ENCODE data around the gene MYOC.
"Not testable (repeated sequence)": the region's sequence is repeated elsewhere in the genome, so short reads cannot be mapped to it uniquely, and the experiment has no call there.

The MYOC gene

DNA sequence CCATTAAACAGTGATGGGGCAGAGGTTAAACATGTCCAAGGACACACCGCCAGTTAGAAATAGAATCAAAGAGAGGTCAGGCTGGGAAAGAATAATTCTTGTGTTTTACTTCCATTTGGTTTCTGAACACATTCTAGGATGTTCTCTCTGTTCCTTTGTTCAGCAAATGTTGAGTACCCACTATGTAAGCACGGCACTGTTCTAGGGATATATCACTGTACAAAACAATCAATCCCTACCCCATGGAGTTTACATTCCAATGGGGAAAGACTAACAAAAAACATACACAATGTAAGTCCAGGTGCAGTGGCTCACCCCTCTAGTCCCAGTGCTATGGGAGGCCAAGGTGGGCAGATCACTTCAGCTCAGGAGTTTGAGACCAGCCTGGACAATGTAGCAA, 24.3 kb downstream of the MYOC start:
- WGBS, 2 experiments (ENCODE audit: insufficient coverage in 2 of 2) = 60 to 83% methylated on average over 1 to 2 of the region's 2 CpGs

GRCh38 chr1:171627020-171627419, 25.5 kb downstream of the MYOC start:
- Histone ChIP-seq H3K36me3 (ENCODE audit: control insufficient read depth, insufficient read depth, low read length) (no peaks in the 10 kb centered on the region), H3K9me3 (ENCODE audit: control insufficient read depth, low read length) (no peaks in the 10 kb centered on the region), H3K27ac (ENCODE audit: low read depth, low read length, severe bottlenecking) (no peak overlapping the region), H3K4me3 (ENCODE audit: extremely low read depth, insufficient read depth, low read length, poor library complexity, severe bottlenecking) (no peak overlapping the region), H3K4me1 (ENCODE audit: control insufficient read depth, insufficient read depth, low read length, poor library complexity, severe bottlenecking) (no peaks in the 10 kb centered on the region)
- 68 to 100% methylated on average over 1 to 4 of the region's 5 CpGs for WGBS, 2 experiments (ENCODE audit: insufficient coverage in 2 of 2)

More for the DNA sequence above, 24.3 kb downstream of the MYOC start:
- H3K4me1 ChIP-seq (ENCODE audit: control insufficient read depth, insufficient read depth, low read length, poor library complexity, severe bottlenecking) = no peaks in the 10 kb centered on the region
- no peaks in the 10 kb centered on the region for H3K36me3 ChIP-seq (ENCODE audit: control insufficient read depth, insufficient read depth, low read length)
- no peak overlapping the region for H3K27ac ChIP-seq (ENCODE audit: low read depth, low read length, severe bottlenecking)
- no peak overlapping the region for H3K4me3 ChIP-seq (ENCODE audit: extremely low read depth, insufficient read depth, low read length, poor library complexity, severe bottlenecking)
- H3K9me3 ChIP-seq (ENCODE audit: control insufficient read depth, low read length) = no peaks in the 10 kb centered on the region

DNA sequence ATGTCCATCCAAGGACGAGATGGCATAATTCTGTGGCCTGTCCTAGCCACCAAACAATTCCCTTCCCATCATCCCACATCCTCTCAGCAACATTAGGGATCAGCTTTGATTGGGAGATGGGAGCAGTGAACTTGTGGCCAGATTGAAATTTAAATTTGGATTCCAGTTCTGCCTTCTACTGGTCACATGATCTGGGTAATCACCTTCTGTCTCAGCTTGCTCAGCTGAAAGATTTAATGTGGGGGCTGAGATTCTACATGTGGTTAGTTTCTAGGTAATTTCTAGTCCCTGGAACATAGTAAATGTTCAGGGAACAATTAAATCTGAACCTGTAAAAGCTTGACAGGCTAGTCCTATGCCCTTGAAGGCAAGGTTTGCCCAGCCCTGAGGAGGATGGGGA, 27.3 kb downstream of the MYOC start:
- Histone ChIP-seq H3K4me1 (ENCODE audit: control insufficient read depth, insufficient read depth, low read length, poor library complexity, severe bottlenecking) (no peaks in the 10 kb centered on the region), H3K27ac (ENCODE audit: low read depth, low read length, severe bottlenecking) (no peak overlapping the region), H3K9me3 (ENCODE audit: control insufficient read depth, low read length) (no peaks in the 10 kb centered on the region), H3K4me3 (ENCODE audit: extremely low read depth, insufficient read depth, low read length, poor library complexity, severe bottlenecking) (no peak overlapping the region), H3K36me3 (ENCODE audit: control insufficient read depth, insufficient read depth, low read length) (no peaks in the 10 kb centered on the region)
- no CpG with 5 or more reads among the region's 1 CpG for WGBS, 2 experiments (ENCODE audit: insufficient coverage in 2 of 2)

DNA sequence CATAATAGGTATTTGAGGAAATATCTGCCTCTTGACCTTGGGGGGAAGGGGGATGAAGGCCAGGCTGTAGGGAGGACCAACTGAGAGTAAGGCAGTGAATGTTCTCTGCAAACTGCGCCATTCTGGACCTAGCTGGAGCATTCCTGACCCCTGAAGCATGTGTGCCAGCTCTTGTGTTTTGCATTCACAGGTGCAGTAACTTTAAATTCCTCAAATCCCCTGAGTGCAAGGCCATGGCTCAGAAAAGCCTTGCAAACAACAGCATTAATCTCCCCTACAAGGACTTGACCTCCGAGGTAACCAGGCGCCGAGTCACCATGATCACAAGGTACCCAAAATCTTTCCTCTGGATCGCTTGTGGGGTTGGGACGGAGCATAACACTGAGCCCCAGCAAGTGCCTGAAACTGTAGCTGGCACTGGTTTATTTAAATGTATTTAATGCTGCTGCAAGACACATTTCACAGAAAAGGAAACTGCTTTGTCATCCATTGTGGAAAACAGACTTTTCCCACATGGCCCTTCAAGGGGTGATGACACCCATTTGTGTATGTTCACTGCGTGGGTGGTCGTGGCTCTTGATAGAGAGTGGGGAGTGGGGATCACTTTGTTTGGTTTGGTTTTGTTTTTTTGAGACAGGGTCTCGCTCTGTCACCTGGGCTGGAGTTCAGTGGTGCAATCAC, 28.7 kb downstream of the MYOC start:
- no peaks in the 10 kb centered on the region for H3K9me3 ChIP-seq (ENCODE audit: control insufficient read depth, low read length)
- H3K4me3 ChIP-seq (ENCODE audit: extremely low read depth, insufficient read depth, low read length, poor library complexity, severe bottlenecking) = no peak overlapping the region
- no peaks in the 10 kb centered on the region for H3K4me1 ChIP-seq (ENCODE audit: control insufficient read depth, insufficient read depth, low read length, poor library complexity, severe bottlenecking)
- WGBS, 2 experiments (ENCODE audit: insufficient coverage in 2 of 2) = 81 to 93% methylated on average over 7 to 8 of the region's 9 CpGs
- no peaks in the 10 kb centered on the region for H3K36me3 ChIP-seq (ENCODE audit: control insufficient read depth, insufficient read depth, low read length)
- no peak overlapping the region for H3K27ac ChIP-seq (ENCODE audit: low read depth, low read length, severe bottlenecking)

DNA sequence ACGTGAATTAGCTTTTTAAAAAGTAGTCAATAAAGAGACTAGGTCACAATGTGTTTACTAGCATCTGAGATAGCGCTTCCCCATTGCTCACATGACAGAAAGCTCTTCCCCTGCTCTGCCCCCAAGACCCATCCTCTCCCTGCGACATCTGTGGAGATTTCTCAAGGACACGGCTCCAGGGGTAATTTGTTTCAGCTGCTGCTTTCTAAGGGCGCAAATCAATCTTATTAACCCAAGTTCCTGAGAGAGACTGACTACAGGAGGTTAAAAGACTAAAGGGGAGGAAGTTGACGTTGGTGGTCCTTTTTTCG, 30.4 kb downstream of the MYOC start, which contains the start of gene MYOCOS:
MYOCOS (plus strand) TSS at position 92 of the 311 bp plus-strand sequence. CDS start 1,641 bp downstream, outside the sequence.
- Histone ChIP-seq H3K4me3 (ENCODE audit: extremely low read depth, insufficient read depth, low read length, poor library complexity, severe bottlenecking) (no peak within 1 kb of the TSS), H3K36me3 (ENCODE audit: control insufficient read depth, insufficient read depth, low read length) (no peaks in the 10 kb centered on the region), H3K9me3 (ENCODE audit: control insufficient read depth, low read length) (no peaks in the 10 kb centered on the region), H3K27ac (ENCODE audit: low read depth, low read length, severe bottlenecking) (no peak within 1 kb of the TSS), H3K4me1 (ENCODE audit: control insufficient read depth, insufficient read depth, low read length, poor library complexity, severe bottlenecking) (no peaks in the 10 kb centered on the region)
- 84 to 87% methylated on average over 5 to 7 of the region's 7 CpGs for whole genome bisulfite sequencing, 2 experiments (ENCODE audit: insufficient coverage in 2 of 2)

GRCh38 chr1:171616586-171616985, 35.9 kb downstream of the MYOC start:
- H3K9me3 ChIP-seq (ENCODE audit: control insufficient read depth, low read length) = no peaks in the 10 kb centered on the region
- 83 to 100% methylated on average over 1 of the region's 2 CpGs for WGBS, 2 experiments (ENCODE audit: insufficient coverage in 2 of 2)
- no peaks in the 10 kb centered on the region for H3K4me1 ChIP-seq (ENCODE audit: control insufficient read depth, insufficient read depth, low read length, poor library complexity, severe bottlenecking)
- H3K4me3 ChIP-seq (ENCODE audit: extremely low read depth, insufficient read depth, low read length, poor library complexity, severe bottlenecking) = no peak overlapping the region
- H3K36me3 ChIP-seq (ENCODE audit: control insufficient read depth, insufficient read depth, low read length) = no peaks in the 10 kb centered on the region
- H3K27ac ChIP-seq (ENCODE audit: low read depth, low read length, severe bottlenecking) = no peak overlapping the region

DNA sequence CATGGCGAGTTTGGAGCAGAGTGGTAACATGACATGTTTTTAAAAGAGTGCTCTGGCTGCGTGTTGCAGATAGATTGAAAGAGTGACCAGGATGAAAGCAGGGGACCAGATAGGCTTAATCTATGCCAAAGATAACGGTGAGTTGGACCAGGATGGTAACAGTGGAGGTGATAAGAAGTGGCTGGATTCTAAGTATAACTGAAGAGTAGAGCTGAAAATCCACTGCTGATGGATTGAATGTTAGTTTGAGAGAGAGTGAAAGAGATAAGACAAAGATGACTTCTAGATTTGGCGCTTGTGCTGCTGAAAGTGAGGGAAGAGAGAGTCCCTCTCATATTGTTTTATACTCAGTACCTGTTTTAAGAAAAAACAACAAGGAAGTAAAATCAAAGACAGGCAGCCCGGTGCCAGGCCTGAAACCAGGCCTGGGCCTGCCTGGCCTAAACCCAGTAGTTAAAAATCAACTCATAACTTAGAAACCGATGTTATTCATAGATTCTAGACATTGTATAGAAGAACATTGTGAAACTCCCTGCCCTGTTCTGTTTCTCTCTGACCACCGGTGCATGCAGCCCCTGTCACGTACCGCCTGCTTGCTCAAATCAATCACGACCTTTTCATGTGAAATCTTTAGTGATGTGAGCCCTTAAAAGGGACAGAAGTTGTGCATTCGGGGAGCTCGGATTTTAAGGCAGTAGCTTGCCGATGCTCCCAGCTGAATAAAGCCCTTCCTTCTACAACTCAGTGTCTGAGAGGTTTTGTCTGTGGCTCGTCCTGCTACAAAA, 37.2 kb downstream of the MYOC start:
- H3K36me3 ChIP-seq (ENCODE audit: control insufficient read depth, insufficient read depth, low read length); H3K4me3 ChIP-seq (ENCODE audit: extremely low read depth, insufficient read depth, low read length, poor library complexity, severe bottlenecking); H3K9me3 ChIP-seq (ENCODE audit: control insufficient read depth, low read length); H3K4me1 ChIP-seq (ENCODE audit: control insufficient read depth, insufficient read depth, low read length, poor library complexity, severe bottlenecking); H3K27ac ChIP-seq (ENCODE audit: low read depth, low read length, severe bottlenecking): not testable (repeated sequence)
- WGBS, 2 experiments (ENCODE audit: insufficient coverage in 2 of 2) = 89 to 94% methylated on average over 3 to 7 of the region's 14 CpGs

GRCh38 chr1:171613282-171613681, 39.2 kb downstream of the MYOC start:
- Histone ChIP-seq H3K27ac (ENCODE audit: low read depth, low read length, severe bottlenecking) (no peak overlapping the region), H3K4me3 (ENCODE audit: extremely low read depth, insufficient read depth, low read length, poor library complexity, severe bottlenecking) (no peak overlapping the region), H3K36me3 (ENCODE audit: control insufficient read depth, insufficient read depth, low read length) (no peaks in the 10 kb centered on the region), H3K9me3 (ENCODE audit: control insufficient read depth, low read length) (no peaks in the 10 kb centered on the region), H3K4me1 (ENCODE audit: control insufficient read depth, insufficient read depth, low read length, poor library complexity, severe bottlenecking) (no peaks in the 10 kb centered on the region)
- 89 to 90% methylated on average over 1 of the region's 1 CpG for WGBS, 2 experiments (ENCODE audit: insufficient coverage in 2 of 2)

DNA sequence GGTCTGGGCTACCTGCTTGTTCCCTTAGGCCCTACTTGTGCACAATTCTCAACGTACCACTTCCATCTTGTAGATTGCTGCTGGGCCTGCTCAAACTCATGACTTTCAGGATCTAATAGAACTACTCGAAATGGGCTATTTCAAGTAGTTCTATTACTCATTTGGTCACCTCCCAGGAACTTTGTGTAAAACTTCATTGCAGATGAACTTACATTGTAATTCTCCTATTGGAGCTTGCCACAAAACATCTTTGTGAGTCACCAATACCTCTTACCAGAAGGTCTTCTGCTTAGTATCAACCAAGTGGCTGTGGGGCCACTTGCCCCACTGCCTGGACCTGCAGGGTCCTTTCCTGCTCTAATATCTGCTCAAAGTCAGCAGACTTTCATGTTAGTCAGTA, 41.2 kb downstream of the MYOC start:
- Histone ChIP-seq H3K9me3 (ENCODE audit: control insufficient read depth, low read length) (no peaks in the 10 kb centered on the region), H3K4me3 (ENCODE audit: extremely low read depth, insufficient read depth, low read length, poor library complexity, severe bottlenecking) (no peak overlapping the region), H3K27ac (ENCODE audit: low read depth, low read length, severe bottlenecking) (no peak overlapping the region), H3K36me3 (ENCODE audit: control insufficient read depth, insufficient read depth, low read length) (no peaks in the 10 kb centered on the region), H3K4me1 (ENCODE audit: control insufficient read depth, insufficient read depth, low read length, poor library complexity, severe bottlenecking) (no peaks in the 10 kb centered on the region)
- WGBS, 2 experiments (ENCODE audit: insufficient coverage in 2 of 2) = 74 to 89% methylated on average over 2 of the region's 2 CpGs

GRCh38 chr1:171610385-171610784, 42.1 kb downstream of the MYOC start:
- WGBS, 2 experiments (ENCODE audit: insufficient coverage in 2 of 2) = 78% methylated on average over 1 of the region's 2 CpGs; no CpG with 5 or more reads in 1 of the 2 experiments
- no peak overlapping the region for H3K27ac ChIP-seq (ENCODE audit: low read depth, low read length, severe bottlenecking)
- no peaks in the 10 kb centered on the region for H3K36me3 ChIP-seq (ENCODE audit: control insufficient read depth, insufficient read depth, low read length)
- H3K4me1 ChIP-seq (ENCODE audit: control insufficient read depth, insufficient read depth, low read length, poor library complexity, severe bottlenecking) = no peaks in the 10 kb centered on the region
- H3K9me3 ChIP-seq (ENCODE audit: control insufficient read depth, low read length) = no peaks in the 10 kb centered on the region
- H3K4me3 ChIP-seq (ENCODE audit: extremely low read depth, insufficient read depth, low read length, poor library complexity, severe bottlenecking) = no peak overlapping the region

DNA sequence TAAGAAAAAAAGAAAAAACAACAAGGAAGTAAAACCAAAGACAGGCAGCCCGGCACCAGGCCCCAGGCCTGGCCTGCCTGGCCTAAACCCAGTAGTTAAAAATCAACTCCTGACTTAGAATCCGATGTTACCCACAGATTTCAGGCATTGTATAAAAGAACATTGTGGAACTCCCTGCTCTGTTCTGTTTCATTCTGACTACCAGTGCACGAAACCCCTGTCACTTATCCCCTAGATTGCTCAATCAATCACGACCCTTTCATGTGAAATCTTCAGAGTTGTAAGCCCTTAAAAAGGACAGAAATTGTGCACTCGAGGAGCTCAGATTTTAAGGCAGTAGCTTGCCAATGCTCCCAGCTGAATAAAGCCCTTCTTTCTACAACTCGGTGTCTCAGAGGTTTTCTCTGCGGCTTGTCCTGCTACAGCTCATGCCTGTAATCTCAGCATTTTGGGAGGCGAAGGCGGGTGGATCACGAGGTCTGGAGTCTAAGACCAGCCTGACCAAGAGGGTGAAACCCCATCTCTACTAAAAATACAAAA, 46.0 kb downstream of the MYOC start:
- WGBS, 2 experiments (ENCODE audit: insufficient coverage in 2 of 2) = 84 to 88% methylated on average over 6 to 8 of the region's 10 CpGs
- Histone ChIP-seq H3K4me1 (ENCODE audit: control insufficient read depth, insufficient read depth, low read length, poor library complexity, severe bottlenecking) (no peaks in the 10 kb centered on the region), H3K36me3 (ENCODE audit: control insufficient read depth, insufficient read depth, low read length) (no peaks in the 10 kb centered on the region), H3K9me3 (ENCODE audit: control insufficient read depth, low read length) (no peaks in the 10 kb centered on the region), H3K4me3 (ENCODE audit: extremely low read depth, insufficient read depth, low read length, poor library complexity, severe bottlenecking) (no peak overlapping the region), H3K27ac (ENCODE audit: low read depth, low read length, severe bottlenecking) (no peak overlapping the region)
